Activated CD8-positive, alpha-beta memory T cell treated with anti-CD3 and anti-CD28 coated beads, Interleukin-2, amount 50 U/mL, for 4 hours (primary cell): ENCODE data around the gene ASAP3.
A peak's percentile ranks its signal among the peaks of the same experiment; 100 is the strongest.
"Not testable (repeated sequence)": the region's sequence is repeated elsewhere in the genome, so short reads cannot be mapped to it uniquely, and the experiment has no call there.

Experiments
- DNase-seq: peaks from one replicate; pipeline ENCODE4 v3.0.0-alpha.2; 2020

The ASAP3 gene

DNA sequence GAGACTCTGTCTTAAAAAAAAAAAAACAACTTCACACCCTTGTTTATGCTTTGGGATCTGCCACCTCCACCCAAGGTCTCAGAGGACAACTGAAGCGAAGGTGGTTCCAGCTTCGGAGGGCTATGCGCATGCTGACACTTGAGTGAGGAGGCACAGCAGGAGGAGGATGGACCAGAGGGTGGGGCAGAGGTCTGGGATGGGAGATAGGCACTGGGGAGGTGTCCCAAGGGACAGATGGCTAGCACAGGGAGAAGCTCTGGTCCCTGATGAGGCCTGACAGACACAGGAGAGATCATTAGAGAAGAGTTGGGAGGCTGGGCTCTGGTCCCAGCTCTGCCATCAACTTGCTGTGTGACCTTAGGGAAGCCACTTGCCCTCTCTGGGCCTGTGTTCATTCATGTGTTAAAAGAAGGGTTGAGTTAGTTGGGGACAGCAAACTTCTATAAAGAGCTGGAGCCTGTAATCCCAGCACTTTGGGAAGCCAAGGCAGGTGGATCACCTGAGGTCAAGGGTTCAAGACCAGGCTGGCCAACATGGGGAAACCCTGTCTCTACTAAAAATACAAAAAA, 30.2 kb upstream of the ASAP3 start:
- no peak for DNase-seq

GRCh38 chr1:23509896-23510295, 25.9 kb upstream of the ASAP3 start:
- DNase-seq = no peak

GRCh38 chr1:23506376-23507107, 22.6 kb upstream of the ASAP3 start:
- DNase-seq = no peak

GRCh38 chr1:23505851-23506250, 21.9 kb upstream of the ASAP3 start:
- DNase-seq = no peak

- DNase-seq = not testable (repeated sequence)
Observed at GRCh38 chr1:23504156-23504555, 20.2 kb upstream of the ASAP3 start.

- DNase-seq = no peak
Observed at GRCh38 chr1:23502951-23503350, 19.0 kb upstream of the ASAP3 start.

GRCh38 chr1:23500466-23500865, 16.5 kb upstream of the ASAP3 start:
- no peak for DNase-seq

DNA sequence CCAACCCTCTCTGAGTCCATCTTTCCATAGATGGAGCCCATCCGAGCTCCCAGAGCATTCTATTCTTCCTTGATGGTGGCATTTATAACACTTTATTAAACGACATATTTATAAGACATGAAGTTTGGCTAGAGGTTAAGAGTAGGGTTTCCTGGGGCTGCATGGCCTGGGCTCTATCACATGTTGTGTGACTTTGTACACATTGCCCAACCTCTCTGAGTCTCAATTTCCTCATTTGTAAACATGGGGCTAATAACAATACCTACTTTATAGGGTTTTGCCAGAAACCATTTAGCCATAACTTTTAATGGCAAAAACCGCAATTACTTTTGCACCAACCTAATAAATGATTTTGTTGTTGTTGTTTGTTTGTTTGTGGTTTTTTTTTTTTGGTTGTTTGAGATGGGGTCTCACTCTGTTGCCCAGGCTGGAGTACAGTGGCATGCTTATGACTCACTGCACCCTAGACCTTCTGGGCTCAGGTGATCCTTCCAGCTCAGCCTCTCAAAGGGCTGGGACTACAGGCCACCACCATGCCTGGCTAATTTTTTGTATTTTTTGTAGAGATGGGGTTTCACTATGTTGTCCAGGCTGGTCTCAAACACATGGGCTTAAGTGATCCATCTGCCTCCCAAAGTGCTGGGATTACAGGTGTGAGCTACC, 13.9 kb upstream of the ASAP3 start:
- no peak for DNase-seq

DNA sequence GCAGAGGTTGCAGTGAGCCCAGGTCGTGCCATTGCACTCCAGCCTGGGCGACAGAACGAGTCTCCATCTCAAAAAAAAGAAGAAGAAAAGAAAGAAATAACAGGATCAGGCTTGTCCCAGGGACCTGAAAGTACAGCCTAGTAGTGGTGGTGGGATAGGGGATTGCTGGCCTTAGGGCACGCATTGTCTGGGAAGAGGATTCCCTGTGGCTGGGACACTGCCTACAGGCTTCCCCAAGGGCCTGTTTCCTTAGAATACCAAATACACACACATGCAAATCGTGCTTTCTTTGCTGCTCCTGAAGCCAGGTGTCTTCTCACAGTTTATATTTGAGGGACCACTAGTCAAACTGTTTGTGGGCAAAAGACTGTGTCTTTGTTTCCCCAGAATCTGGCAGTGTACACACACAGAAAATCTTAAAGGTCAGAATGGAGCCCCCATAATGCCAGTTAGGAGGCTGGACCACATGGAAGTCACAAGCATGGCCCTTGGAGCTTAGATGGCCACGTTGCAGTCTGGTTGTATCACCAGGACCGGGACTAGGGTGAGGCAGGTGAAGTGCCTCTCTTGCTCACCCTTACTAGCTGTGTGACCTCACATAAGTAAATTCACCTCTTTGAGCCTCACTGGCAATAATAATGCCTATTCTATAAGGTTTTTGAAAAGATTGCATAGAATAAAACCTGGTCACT, 12.7 kb upstream of the ASAP3 start:
- no peak for DNase-seq

- DNase-seq = not testable (repeated sequence)
Observed at GRCh38 chr1:23494836-23495235, 10.9 kb upstream of the ASAP3 start.

- not testable (repeated sequence) for DNase-seq
Observed at GRCh38 chr1:23492776-23493175, 8.8 kb upstream of the ASAP3 start.

- DNase-seq = no peak
Observed at GRCh38 chr1:23492132-23492720, 8.2 kb upstream of the ASAP3 start.

DNA sequence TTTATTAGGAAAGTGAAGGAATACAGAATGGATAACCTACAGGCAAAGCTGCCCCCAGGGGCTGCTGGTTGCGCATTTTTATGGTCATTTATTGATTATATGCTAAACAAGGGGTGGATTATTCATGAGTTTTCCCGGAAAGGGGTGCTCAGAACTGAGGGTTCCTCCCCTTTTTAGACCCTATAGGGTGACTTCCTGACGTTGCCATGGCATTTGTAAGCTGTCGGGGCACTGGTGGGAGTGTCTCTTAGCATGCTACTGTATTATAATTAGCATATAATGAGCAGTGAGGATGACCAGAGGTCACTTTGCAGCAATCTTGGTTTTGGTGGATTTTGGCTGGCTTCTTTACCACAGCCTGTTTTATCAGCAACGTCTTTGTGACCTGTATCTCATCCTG, 5.9 kb upstream of the ASAP3 start:
- no peak for DNase-seq

DNA sequence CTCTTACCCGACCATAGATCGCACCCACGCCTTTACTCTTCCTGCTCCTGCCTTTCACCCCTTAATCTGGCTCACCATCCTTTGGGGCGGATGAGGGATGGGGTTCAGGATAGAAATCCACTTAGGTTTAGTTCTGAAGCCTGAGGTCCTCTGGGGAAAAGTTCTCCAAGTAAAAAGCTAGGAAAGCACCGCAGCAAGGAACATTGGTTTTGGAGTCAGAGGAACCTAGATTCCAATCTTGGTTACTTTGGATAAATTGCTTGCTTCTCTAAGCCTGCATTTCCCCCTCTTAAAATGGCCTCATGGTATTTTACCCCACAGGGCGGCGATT, 988 bp upstream of the ASAP3 start:
- DNase-seq = no peak

- DNase-seq = peak; percentile 89
Observed at GRCh38 chr1:23484253-23485001, 448 bp upstream of the ASAP3 start.

GRCh38 chr1:23481904-23482303, 2.1 kb downstream of the ASAP3 start:
- DNase-seq = no peak

DNA sequence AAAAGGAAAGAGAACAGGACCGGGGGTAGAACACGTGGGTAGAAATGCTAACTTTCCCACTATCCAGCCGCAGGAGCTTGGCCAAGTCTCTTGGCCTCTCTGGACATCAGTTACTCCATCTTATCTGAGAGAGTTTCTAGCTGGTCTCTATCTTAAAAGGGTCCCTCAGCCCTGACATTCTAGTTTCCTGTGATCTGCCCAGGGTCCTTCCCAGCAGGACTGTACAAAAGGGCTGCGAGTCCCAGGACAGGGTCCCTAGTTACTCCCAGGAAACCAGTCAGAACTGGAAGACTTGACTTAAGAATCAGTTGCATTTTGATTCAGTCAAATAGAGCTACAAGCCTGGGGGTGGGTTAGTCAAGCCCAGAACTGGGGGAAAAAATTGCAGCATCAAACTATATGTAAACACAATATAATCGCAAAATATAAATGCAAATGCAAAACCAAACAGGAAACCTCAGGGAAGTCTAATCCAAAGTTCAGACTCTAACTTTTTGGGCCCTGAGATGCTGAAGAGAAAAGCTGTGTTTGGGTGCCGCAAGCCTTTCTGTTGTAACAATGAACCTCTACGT, 2.9 kb downstream of the ASAP3 start:
- DNase-seq = no peak

DNA sequence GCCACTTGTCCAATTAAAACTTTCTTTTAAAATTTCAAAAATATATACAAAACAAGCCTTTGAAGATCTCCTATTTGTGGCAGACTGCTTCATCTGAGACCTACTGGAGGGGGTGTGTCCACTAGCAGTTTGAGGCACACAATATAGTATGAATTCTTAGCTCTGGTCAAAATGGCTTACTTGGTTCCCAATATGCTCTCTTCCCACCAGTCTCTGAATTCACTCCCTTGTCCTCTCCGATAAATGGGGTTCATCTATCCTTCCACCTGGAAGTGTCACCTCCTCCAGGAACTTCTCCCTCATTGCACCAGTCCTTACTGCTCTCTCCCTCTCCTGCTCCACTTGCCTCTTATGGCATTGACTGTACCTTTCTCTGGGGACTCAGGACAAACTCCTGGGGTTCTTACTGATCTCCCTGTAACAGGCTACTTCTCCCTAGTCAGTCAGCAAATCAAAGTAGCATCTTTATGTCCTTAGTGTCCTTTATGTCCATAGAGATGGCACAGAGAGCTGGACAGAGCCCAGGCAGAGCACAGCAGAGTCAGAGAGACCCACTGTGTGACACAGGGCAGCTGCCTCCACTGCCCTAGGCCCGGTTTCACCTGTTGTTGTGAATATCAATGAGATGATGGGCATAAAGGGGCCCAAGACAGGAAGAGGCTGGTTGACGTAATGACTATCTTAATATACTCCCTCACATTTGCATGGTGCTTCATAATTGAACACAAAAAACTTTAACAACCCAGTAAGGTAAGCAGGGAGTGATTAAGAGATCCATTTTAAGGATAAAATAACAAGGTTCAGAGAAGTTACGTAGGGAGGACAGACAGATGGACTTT, 3.6 kb downstream of the ASAP3 start:
- DNase-seq = no peak

DNA sequence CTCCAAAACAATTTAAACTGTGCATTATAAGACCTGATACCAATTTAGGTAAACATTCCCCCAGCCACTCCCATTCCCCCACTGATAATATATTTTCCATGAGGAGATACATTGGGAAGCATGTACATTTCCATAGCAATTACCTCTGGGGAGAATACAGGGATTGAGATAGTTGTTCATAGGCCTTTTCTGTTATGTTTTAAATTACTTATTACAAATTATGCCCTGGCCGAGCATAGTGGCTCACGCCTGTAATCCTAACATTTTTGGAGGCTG, 4.4 kb downstream of the ASAP3 start:
- DNase-seq = no peak

GRCh38 chr1:23478896-23479665, 4.9 kb downstream of the ASAP3 start:
- no peak for DNase-seq
